H9 (cell line): ENCODE measurements around the gene HTRA3. TPM values are rescaled to one million over a fixed set of nuclear protein-coding genes. Genes with fewer than 3 reads are reported as not detected.

Source experiments
- DNase-seq: peaks from one replicate; pipeline ENCODE4 v3.0.0-alpha.2; 2017
- H2AFZ ChIP-seq: one replicate; pipeline ENCODE4 v1.6.1; 2013; ENCODE audit warnings: mild to moderate bottlenecking, low read length, control low read depth, moderate library complexity
- H2AK5ac ChIP-seq: 2 replicates; pipeline ENCODE4 v1.6.1; 2013; ENCODE audit warnings: low read length, control low read depth, mixed read lengths; ENCODE audit not compliant: insufficient read length
- H2BK120ac ChIP-seq: one replicate; pipeline ENCODE4 v1.6.1; 2013; ENCODE audit warnings: low read depth, mild to moderate bottlenecking, low read length, control low read depth, inconsistent platforms; ENCODE audit not compliant: poor library complexity, severe bottlenecking
- H2BK12ac ChIP-seq: 2 replicates; pipeline ENCODE4 v1.6.1; 2013; ENCODE audit warnings: low read length, control low read depth, mixed read lengths, low read depth; ENCODE audit not compliant: insufficient read length
- H2BK15ac ChIP-seq: 2 replicates; pipeline ENCODE4 v1.6.1; 2013; ENCODE audit warnings: low read depth, low read length, control low read depth
- H2BK20ac ChIP-seq: one replicate; pipeline ENCODE4 v1.6.1; 2013; ENCODE audit warnings: low read depth, mild to moderate bottlenecking, low read length, control low read depth, inconsistent platforms; ENCODE audit not compliant: poor library complexity, severe bottlenecking
- H2BK5ac ChIP-seq: 2 replicates; pipeline ENCODE4 v1.6.1; 2013; ENCODE audit warnings: low read length, control low read depth, mixed read lengths; ENCODE audit not compliant: insufficient read length
- H3K14ac ChIP-seq: 2 replicates; pipeline ENCODE4 v1.6.1; 2013; ENCODE audit warnings: low read length, control low read depth; ENCODE audit not compliant: insufficient read depth
- H3K18ac ChIP-seq: 2 replicates; pipeline ENCODE4 v1.6.1; 2013; ENCODE audit warnings: low read depth, mild to moderate bottlenecking, mixed read lengths, low read length, control low read depth; ENCODE audit not compliant: insufficient read length
- H3K23ac ChIP-seq: 2 replicates; pipeline ENCODE4 v1.6.1; 2013; ENCODE audit warnings: low read length, control low read depth, mixed read lengths, low read depth; ENCODE audit not compliant: insufficient read length
- H3K23me2 ChIP-seq: 2 replicates; pipeline ENCODE4 v1.6.1; 2013; ENCODE audit warnings: low read depth, mild to moderate bottlenecking, mixed read lengths, low read length, control low read depth; ENCODE audit not compliant: insufficient read length, poor library complexity, severe bottlenecking
- H3K27ac ChIP-seq: 2 replicates; pipeline ENCODE4 v1.5.1; 2013; ENCODE audit warnings: low read length, control low read depth, mixed read lengths, low read depth; ENCODE audit not compliant: insufficient read length
- H3K27me3 ChIP-seq: 2 replicates; pipeline ENCODE4 v1.6.1; 2013; ENCODE audit warnings: low read length, control low read depth, inconsistent platforms; ENCODE audit not compliant: insufficient read depth
- H3K4ac ChIP-seq: 2 replicates; pipeline ENCODE4 v1.6.1; 2013; ENCODE audit warnings: low read depth, mild to moderate bottlenecking, control low read depth, inconsistent platforms, low read length, moderate library complexity
- H3K4me1 ChIP-seq: 2 replicates; pipeline ENCODE4 v1.6.1; 2013; ENCODE audit warnings: low read length, control low read depth, inconsistent platforms; ENCODE audit not compliant: insufficient read depth
- H3K4me2 ChIP-seq: 2 replicates; pipeline ENCODE4 v1.6.1; 2013; ENCODE audit warnings: low read length, control low read depth, mixed read lengths; ENCODE audit not compliant: insufficient read length, insufficient read depth
- H3K56ac ChIP-seq: 2 replicates; pipeline ENCODE4 v1.6.1; 2013; ENCODE audit warnings: low read depth, mild to moderate bottlenecking, mixed read lengths, low read length, control low read depth; ENCODE audit not compliant: insufficient read length
- H3K79me1 ChIP-seq: 2 replicates; pipeline ENCODE4 v1.6.1; 2013; ENCODE audit warnings: low read depth, mild to moderate bottlenecking, moderate library complexity, low read length, control low read depth, inconsistent platforms; ENCODE audit not compliant: insufficient read depth, poor library complexity, severe bottlenecking
- H3K79me2 ChIP-seq: 2 replicates; pipeline ENCODE4 v1.6.1; 2013; ENCODE audit warnings: low read length, control low read depth, inconsistent platforms; ENCODE audit not compliant: insufficient read depth
- H3K9ac ChIP-seq: 2 replicates; pipeline ENCODE4 v1.6.1; 2013; ENCODE audit warnings: low read length, control low read depth, mixed read lengths; ENCODE audit not compliant: insufficient read length; ENCODE audit errors: extremely low read depth
- H3K9me3 ChIP-seq: one replicate; pipeline ENCODE4 v1.6.1; 2013; ENCODE audit warnings: low read depth, low read length, inconsistent platforms; ENCODE audit not compliant: control insufficient read depth
- H3T11ph ChIP-seq: one replicate; pipeline ENCODE4 v1.6.1; 2013; ENCODE audit warnings: mild to moderate bottlenecking, low read length, control low read depth, inconsistent platforms
- H4K20me1 ChIP-seq: one replicate; pipeline ENCODE4 v1.6.1; 2013; ENCODE audit not compliant: control insufficient read depth, insufficient read length, insufficient read depth
- H4K5ac ChIP-seq: 2 replicates; pipeline ENCODE4 v1.6.1; 2013; ENCODE audit warnings: low read depth, mild to moderate bottlenecking, mixed read lengths, low read length, control low read depth; ENCODE audit not compliant: insufficient read length
- H4K8ac ChIP-seq: replicated peaks from 2 replicates; pipeline ENCODE4 v1.6.1; 2013; ENCODE audit warnings: low read length, control low read depth, mixed read lengths, low read depth; ENCODE audit not compliant: insufficient read length
- H4K91ac ChIP-seq: 2 replicates; pipeline ENCODE4 v1.6.1; 2013; ENCODE audit warnings: low read depth, mild to moderate bottlenecking, moderate library complexity, mixed read lengths, low read length, control low read depth; ENCODE audit not compliant: insufficient read length
- H3K27ac Mint-ChIP-seq, 3 experiments: 2 replicates in 2 of 3; 3 replicates in 1 of 3; pipeline ENCODE4 v1.8.0; 2020 to 2021; ENCODE audit warnings: mixed read lengths in 3 of 3, mild to moderate bottlenecking in 1 of 3, moderate library complexity in 1 of 3
- H3K27me3 Mint-ChIP-seq: 2 replicates; pipeline ENCODE4 v1.8.0; 2021; ENCODE audit warnings: low read depth, mild to moderate bottlenecking, moderate library complexity, mixed read lengths
- H3K36me3 Mint-ChIP-seq, 3 experiments: 2 replicates in 2 of 3; 3 replicates in 1 of 3; pipeline ENCODE4 v1.8.0; 2020 to 2021; ENCODE audit warnings: low read depth in 3 of 3, mixed read lengths in 3 of 3; ENCODE audit not compliant: insufficient read depth in 1 of 3
- H3K4me1 Mint-ChIP-seq, 2 experiments: 2 replicates each; pipeline ENCODE4 v1.8.0; 2020; ENCODE audit warnings: mixed read lengths in 2 of 2
- H3K4me3 Mint-ChIP-seq, 2 experiments: 2 replicates in 1 of 2; 3 replicates in 1 of 2; pipeline ENCODE4 v1.8.0; 2020 to 2021; ENCODE audit warnings: mild to moderate bottlenecking in 2 of 2, mixed read lengths in 2 of 2, moderate library complexity in 1 of 2
- H3K9me3 Mint-ChIP-seq, 2 experiments: 2 replicates in 1 of 2; 3 replicates in 1 of 2; pipeline ENCODE4 v1.8.0; 2020; ENCODE audit warnings: mild to moderate bottlenecking in 2 of 2, mixed read lengths in 2 of 2, moderate library complexity in 1 of 2
- WGBS: extraction: QIAGEN DNeasy Blood & Tissue Kit; methylation state at CpG from one replicate; pipeline ENCODE4 v1.1.7; 2013; ENCODE audit warnings: missing lambda C conversion rate, low lambda C conversion rate, mixed read lengths; ENCODE audit not compliant: insufficient read length; ENCODE audit errors: extremely low coverage; 5-methylcytosine and 5-hydroxymethylcytosine counted together
- total RNA-seq: library from RNA; stranded (reverse); gene quantifications from 2 replicates; pipeline ENCODE4 v1.2.1, GENCODE V29; 2021
- TF ChIP-seq, protein P1 (sequence below): fragments of 200-600 bp; sonication (generic); conservative IDR thresholded peaks from 3 replicates; pipeline ENCODE4 v1.8.0; 2021; ENCODE audit warnings: antibody characterized with exemption, mild to moderate bottlenecking

Gene HTRA3
- total RNA-seq, 1 experiment from 2014 or later, result 3.0 TPM

DNA sequence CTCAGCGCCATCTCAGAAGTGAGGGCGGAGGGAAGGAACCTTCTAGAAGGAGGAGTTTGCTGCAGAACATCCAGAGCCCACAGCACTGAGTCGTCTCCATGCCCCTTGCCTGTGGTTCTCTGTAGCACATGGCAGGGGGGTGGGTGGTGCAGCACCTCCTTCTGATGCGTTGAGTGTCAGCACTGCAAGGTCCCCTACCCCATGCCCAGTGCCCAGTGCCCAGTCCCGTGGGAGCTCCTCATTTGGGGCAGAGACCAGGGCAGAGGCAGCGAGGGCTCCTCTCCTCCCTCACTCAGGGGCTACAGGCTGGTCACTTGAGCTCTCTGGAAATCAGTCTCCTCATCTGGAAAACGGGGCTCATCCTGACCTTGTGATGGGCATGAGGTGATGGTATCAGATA lies 78.1 kb downstream of the HTRA3 start:
- no peak overlapping the region for H3K56ac ChIP-seq
- H4K5ac ChIP-seq, result no peak overlapping the region
- no peak overlapping the region for H2BK5ac ChIP-seq
- no peak overlapping the region for H2BK120ac ChIP-seq
- H3K23ac ChIP-seq, result no peak overlapping the region
- H3K27me3 ChIP-seq, result no peaks in the 10 kb centered on the region
- Mint-ChIP-seq H3K4me1 (peaks cover 25 to 30% of the 10 kb centered on the region in 2 experiments), H3K27me3 (peaks cover 51% of the 10 kb centered on the region), H3K27ac (no peak overlapping the region; a peak in 1 of 7 replicates), H3K4me3 (no peak overlapping the region), H3K9me3 (no peaks in the 10 kb centered on the region), H3K36me3 (no peaks in the 10 kb centered on the region; a peak in 1 of 7 replicates)
- no peak overlapping the region for H3K27ac ChIP-seq
- no peaks in the 10 kb centered on the region for H3K23me2 ChIP-seq
- H3K9ac ChIP-seq, result no peak overlapping the region
- no peak for DNase-seq
- no CpG with 5 or more reads among the region's 7 CpGs for WGBS
- no peak overlapping the region for H3K4ac ChIP-seq
- H4K8ac ChIP-seq, result no peak overlapping the region
- no peaks in the 10 kb centered on the region for H3K9me3 ChIP-seq
- H2BK12ac ChIP-seq, result no peak overlapping the region
- H2BK20ac ChIP-seq, result no peak overlapping the region
- TF ChIP-seq, protein P1, sequence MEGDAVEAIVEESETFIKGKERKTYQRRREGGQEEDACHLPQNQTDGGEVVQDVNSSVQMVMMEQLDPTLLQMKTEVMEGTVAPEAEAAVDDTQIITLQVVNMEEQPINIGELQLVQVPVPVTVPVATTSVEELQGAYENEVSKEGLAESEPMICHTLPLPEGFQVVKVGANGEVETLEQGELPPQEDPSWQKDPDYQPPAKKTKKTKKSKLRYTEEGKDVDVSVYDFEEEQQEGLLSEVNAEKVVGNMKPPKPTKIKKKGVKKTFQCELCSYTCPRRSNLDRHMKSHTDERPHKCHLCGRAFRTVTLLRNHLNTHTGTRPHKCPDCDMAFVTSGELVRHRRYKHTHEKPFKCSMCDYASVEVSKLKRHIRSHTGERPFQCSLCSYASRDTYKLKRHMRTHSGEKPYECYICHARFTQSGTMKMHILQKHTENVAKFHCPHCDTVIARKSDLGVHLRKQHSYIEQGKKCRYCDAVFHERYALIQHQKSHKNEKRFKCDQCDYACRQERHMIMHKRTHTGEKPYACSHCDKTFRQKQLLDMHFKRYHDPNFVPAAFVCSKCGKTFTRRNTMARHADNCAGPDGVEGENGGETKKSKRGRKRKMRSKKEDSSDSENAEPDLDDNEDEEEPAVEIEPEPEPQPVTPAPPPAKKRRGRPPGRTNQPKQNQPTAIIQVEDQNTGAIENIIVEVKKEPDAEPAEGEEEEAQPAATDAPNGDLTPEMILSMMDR, result no peak
- H3K79me2 ChIP-seq, result no peaks in the 10 kb centered on the region
- no peaks in the 10 kb centered on the region for H4K20me1 ChIP-seq
- H3K4me2 ChIP-seq, result no peak overlapping the region
- H3K18ac ChIP-seq, result no peak overlapping the region
- no peaks in the 10 kb centered on the region for H3K79me1 ChIP-seq
- H2AK5ac ChIP-seq, result no peak overlapping the region
- no peak overlapping the region for H4K91ac ChIP-seq
- no peak overlapping the region for H3T11ph ChIP-seq
- H2BK15ac ChIP-seq, result no peak overlapping the region
- no peak overlapping the region for H3K14ac ChIP-seq
- no peaks in the 10 kb centered on the region for H3K4me1 ChIP-seq
- H2AFZ ChIP-seq, result no peak overlapping the region
